Suprapubic skin (tissue), 4 donors: ENCODE results near the gene CNGA3. TPM values are rescaled to one million over a fixed set of nuclear protein-coding genes. Genes with fewer than 3 reads are reported as not detected.

Source experiments
- DNase-seq, 2 donors: peaks; one replicate each; pipeline ENCODE4 v3.0.0-alpha.2; 2019; ENCODE audit warnings: low spot score in 2 of 2
- H3K27ac ChIP-seq: fragments of 200-600 bp; sonication (generic); one replicate; pipeline ENCODE4 v1.5.1; 2019
- H3K27me3 ChIP-seq: fragments of 200-600 bp; sonication (generic); one replicate; pipeline ENCODE4 v1.5.1; 2019
- H3K36me3 ChIP-seq: fragments of 200-600 bp; sonication (generic); one replicate; pipeline ENCODE4 v1.5.1; 2019
- H3K4me1 ChIP-seq: fragments of 200-600 bp; sonication (generic); one replicate; pipeline ENCODE4 v1.5.1; 2019
- H3K4me3 ChIP-seq: fragments of 200-600 bp; sonication (generic); one replicate; pipeline ENCODE4 v1.5.1; 2019; ENCODE audit warnings: mild to moderate bottlenecking
- H3K9me3 ChIP-seq: fragments of 200-600 bp; sonication (generic); one replicate; pipeline ENCODE4 v1.5.1; 2019
- CTCF ChIP-seq, 2 donors: fragments of 200-600 bp in 1 of 2; fragments of 450-650 bp in 1 of 2; sonication (generic) in 1 of 2; IDR thresholded peaks; one replicate each; pipeline ENCODE4 v1.5.1; 2016 to 2019; ENCODE audit warnings: antibody characterized with exemption in 2 of 2, mild to moderate bottlenecking in 1 of 2, moderate library complexity in 1 of 2
- EP300 ChIP-seq: sonication (generic); formaldehyde crosslinking; IDR thresholded peaks from one replicate; pipeline ENCODE4 v1.6.1; 2017; ENCODE audit warnings: antibody characterized with exemption
- POLR2A ChIP-seq, 2 donors: fragments of 450-650 bp; IDR thresholded peaks; one replicate each; pipeline ENCODE4 v1.6.1; 2017; ENCODE audit warnings: antibody characterized with exemption in 2 of 2, mild to moderate bottlenecking in 2 of 2, moderate library complexity in 2 of 2
- POLR2AphosphoS5 ChIP-seq, 3 donors: sonication (generic); formaldehyde crosslinking; IDR thresholded peaks; one replicate each; pipeline ENCODE4 v1.6.1; 2017; ENCODE audit warnings: antibody characterized with exemption in 3 of 3
- WGBS: methylation state at CpG from one replicate; pipeline ENCODE4 v1.1.5; 2018; 5-methylcytosine and 5-hydroxymethylcytosine counted together
- total RNA-seq, 4 donors: library from RNA; depleted of rRNA; stranded (reverse); fragments of >200 nt; gene quantifications; one replicate each; pipeline ENCODE4 v1.1.0, GENCODE V29; 2016

CNGA3 gene
- total RNA-seq, 4 donors from 2014 or later, result not detected

GRCh38 chr2:98343285-98343684, 3.0 kb upstream of the CNGA3 start:
- peaks cover 55% of the 10 kb centered on the region for H3K27me3 ChIP-seq
- H3K27ac ChIP-seq, result no peak overlapping the region
- no peaks in the 10 kb centered on the region for H3K9me3 ChIP-seq
- no peaks in the 10 kb centered on the region for H3K36me3 ChIP-seq
- H3K4me3 ChIP-seq, result no peak overlapping the region
- H3K4me1 ChIP-seq, result peaks cover 19% of the 10 kb centered on the region
- no peak for TF ChIP-seq POLR2AphosphoS5 (IDR thresholded peaks at IDR 0.05)
- no peak for TF ChIP-seq CTCF (IDR thresholded peaks at IDR 0.05)
- TF ChIP-seq EP300, result no peak
- TF ChIP-seq POLR2A (IDR thresholded peaks at IDR 0.05), result no peak
- 69% methylated on average over 3 of the region's 3 CpGs for WGBS
- no peak for DNase-seq

GRCh38 chr2:98347298-98348065, 1.2 kb downstream of the CNGA3 start:
- no peaks in the 10 kb centered on the region for H3K9me3 ChIP-seq
- H3K27ac ChIP-seq, result no peak overlapping the region
- H3K4me1 ChIP-seq, result peaks cover 19% of the 10 kb centered on the region
- WGBS, result 10% methylated on average over 21 of the region's 54 CpGs
- no peak for TF ChIP-seq POLR2A (IDR thresholded peaks at IDR 0.05)
- no peak for TF ChIP-seq POLR2AphosphoS5 (IDR thresholded peaks at IDR 0.05)
- TF ChIP-seq EP300, result no peak
- TF ChIP-seq CTCF (IDR thresholded peaks at IDR 0.05), result no peak
- peaks cover 82% of the 10 kb centered on the region for H3K27me3 ChIP-seq
- H3K36me3 ChIP-seq, result no peaks in the 10 kb centered on the region
- no peak overlapping the region for H3K4me3 ChIP-seq
- no peak for DNase-seq

- Histone ChIP-seq H3K27me3 (peaks cover 76% of the 10 kb centered on the region), H3K4me3 (no peak overlapping the region), H3K9me3 (no peaks in the 10 kb centered on the region), H3K27ac (no peak overlapping the region), H3K4me1 (peaks cover 19% of the 10 kb centered on the region), H3K36me3 (no peaks in the 10 kb centered on the region)
- WGBS, result 10% methylated on average over 12 of the region's 15 CpGs
- no peak for DNase-seq
- TF ChIP-seq POLR2A (IDR thresholded peaks at IDR 0.05) (no peak), POLR2AphosphoS5 (IDR thresholded peaks at IDR 0.05) (no peak), EP300 (no peak), CTCF (IDR thresholded peaks at IDR 0.05) (no peak)
Measured at GRCh38 chr2:98348066-98348561, 1.9 kb downstream of the CNGA3 start.

GRCh38 chr2:98350411-98350810, 4.2 kb downstream of the CNGA3 start:
- 92% methylated on average over 1 of the region's 1 CpG for WGBS
- no peak overlapping the region for H3K4me3 ChIP-seq
- H3K27ac ChIP-seq, result no peak overlapping the region
- no peaks in the 10 kb centered on the region for H3K36me3 ChIP-seq
- no peaks in the 10 kb centered on the region for H3K9me3 ChIP-seq
- peaks cover 58% of the 10 kb centered on the region for H3K27me3 ChIP-seq
- DNase-seq, result no peak
- peaks cover 19% of the 10 kb centered on the region for H3K4me1 ChIP-seq
- no peak for TF ChIP-seq POLR2AphosphoS5 (IDR thresholded peaks at IDR 0.05)
- no peak for TF ChIP-seq POLR2A (IDR thresholded peaks at IDR 0.05)
- no peak for TF ChIP-seq EP300
- TF ChIP-seq CTCF (IDR thresholded peaks at IDR 0.05), result no peak

GRCh38 chr2:98355881-98356280, 9.6 kb downstream of the CNGA3 start:
- Histone ChIP-seq H3K36me3 (no peaks in the 10 kb centered on the region), H3K27ac (no peak overlapping the region), H3K4me1 (no peaks in the 10 kb centered on the region), H3K27me3 (peaks cover 3% of the 10 kb centered on the region), H3K9me3 (no peaks in the 10 kb centered on the region), H3K4me3 (no peak overlapping the region)
- WGBS, result 57% methylated on average over 3 of the region's 3 CpGs
- TF ChIP-seq EP300 (no peak), CTCF (IDR thresholded peaks at IDR 0.05) (no peak), POLR2A (IDR thresholded peaks at IDR 0.05) (no peak), POLR2AphosphoS5 (IDR thresholded peaks at IDR 0.05) (no peak)
- no peak for DNase-seq
